GM21717 (cell line): ENCODE measurements around the gene USP32.
"Not testable (repeated sequence)": the region's sequence is repeated elsewhere in the genome, so short reads cannot be mapped to it uniquely, and the experiment has no call there.

Source experiments
- ATAC-seq: cut with Tn5 transposase; IDR thresholded peaks from one replicate; pipeline ENCODE4 v1.9.1; 2021; ENCODE audit warnings: mild to moderate bottlenecking, moderate library complexity; ENCODE audit not compliant: unreplicated experiment

USP32 gene

GRCh38 chr17:60392042-60392844 lies at the start of gene USP32:
TSS of gene USP32 (minus strand) at chr17:60392133. CDS start at chr17:60391939, 194 bp downstream.
- ATAC-seq: peak; percentile 75

GRCh38 chr17:60439501-60439900 lies 47.6 kb upstream of the USP32 start:
- no peak for ATAC-seq

GRCh38 chr17:60436676-60437075 lies 44.7 kb upstream of the USP32 start:
- ATAC-seq: no peak

- ATAC-seq: no peak
Measured at GRCh38 chr17:60435244-60436167, 43.6 kb upstream of the USP32 start.

GRCh38 chr17:60433021-60433997 lies 41.4 kb upstream of the USP32 start:
- ATAC-seq: not testable (repeated sequence)

DNA sequence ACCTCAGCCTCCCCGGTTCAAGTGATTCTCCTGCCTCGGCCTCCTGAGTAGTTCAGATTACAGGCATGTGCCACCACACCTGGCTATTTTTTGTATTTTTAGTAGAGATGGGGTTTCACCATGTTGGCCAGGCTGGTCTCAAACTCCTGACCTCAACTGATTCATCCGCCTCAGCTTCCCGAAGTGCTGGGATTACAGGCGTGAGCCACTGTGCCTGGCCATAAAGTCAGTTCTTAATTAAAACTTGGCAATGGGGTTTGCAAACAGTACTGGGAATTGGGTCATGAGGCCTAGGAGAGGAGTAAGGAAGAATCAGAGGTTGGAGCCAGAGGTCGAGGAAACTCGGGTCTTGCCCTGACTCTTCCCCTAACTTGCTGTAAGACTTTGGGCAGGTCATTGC lies 38.6 kb upstream of the USP32 start:
- not testable (repeated sequence) for ATAC-seq

- ATAC-seq: not testable (repeated sequence)
Measured at GRCh38 chr17:60428491-60428890, 36.6 kb upstream of the USP32 start.

DNA sequence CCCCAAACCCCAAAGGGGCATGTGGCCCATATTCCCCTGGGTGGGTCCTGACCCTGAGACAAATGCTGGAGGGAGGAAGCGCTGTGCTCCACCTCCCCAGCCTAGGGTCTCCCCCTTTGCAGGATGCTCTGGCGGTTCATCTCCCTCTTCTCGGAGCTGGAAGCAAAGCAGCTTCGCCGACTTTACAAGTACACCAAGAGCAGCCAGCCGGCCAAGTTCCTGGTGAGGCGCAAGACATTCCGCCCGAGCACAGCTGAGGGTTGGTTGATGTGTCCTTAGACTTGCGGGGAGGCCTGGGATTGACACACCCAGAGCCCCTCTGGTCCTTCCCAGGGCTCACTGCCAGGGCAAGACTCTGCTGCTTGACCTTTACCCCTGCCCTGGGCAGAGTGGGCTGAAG lies 34.7 kb upstream of the USP32 start:
- ATAC-seq: no peak

DNA sequence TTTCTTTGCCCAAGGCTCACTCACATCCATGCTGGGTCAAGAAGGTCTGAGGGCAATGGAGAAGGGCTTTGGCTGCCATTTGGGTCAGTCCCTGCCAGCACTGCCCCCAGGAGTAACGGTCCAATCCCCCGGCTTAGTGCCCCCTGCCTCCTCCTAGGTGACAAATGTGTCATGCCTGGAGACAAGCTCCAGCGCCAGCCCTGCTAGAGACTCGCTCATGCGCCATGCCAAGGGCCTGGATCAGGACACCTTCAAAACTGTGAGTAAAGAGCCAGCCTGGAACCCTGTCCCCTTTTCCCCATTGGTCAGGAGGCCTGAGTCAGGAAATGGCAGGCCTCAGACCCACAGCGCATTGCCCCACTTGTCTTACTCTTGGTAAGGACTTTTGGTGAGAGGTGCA lies 33.7 kb upstream of the USP32 start:
- ATAC-seq: no peak

DNA sequence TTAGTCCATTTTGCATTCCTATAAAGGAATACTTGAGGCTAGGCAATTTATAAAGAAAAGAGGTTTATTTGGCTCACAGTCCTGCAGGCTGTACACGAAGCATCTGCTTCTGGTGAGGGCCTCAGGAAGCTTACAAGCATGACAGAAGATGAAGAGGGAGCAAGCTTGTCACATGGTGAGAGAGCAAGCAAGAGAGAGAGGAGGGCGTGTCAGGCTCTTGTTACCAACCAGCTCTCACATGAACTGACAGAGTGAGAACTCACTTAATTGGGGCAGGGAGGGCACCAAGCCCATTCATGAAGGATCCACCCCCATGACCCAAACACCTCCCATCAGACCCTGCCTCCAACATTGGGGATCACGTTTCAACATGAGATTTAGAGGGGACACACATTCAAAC lies 31.9 kb upstream of the USP32 start:
- no peak for ATAC-seq

GRCh38 chr17:60422162-60422665 lies 30.3 kb upstream of the USP32 start, which contains the start of gene CHCT1:
TSS of gene CHCT1 (plus strand) at chr17:60422489. CDS start at chr17:60422593, 104 bp downstream.
- no peak for ATAC-seq

DNA sequence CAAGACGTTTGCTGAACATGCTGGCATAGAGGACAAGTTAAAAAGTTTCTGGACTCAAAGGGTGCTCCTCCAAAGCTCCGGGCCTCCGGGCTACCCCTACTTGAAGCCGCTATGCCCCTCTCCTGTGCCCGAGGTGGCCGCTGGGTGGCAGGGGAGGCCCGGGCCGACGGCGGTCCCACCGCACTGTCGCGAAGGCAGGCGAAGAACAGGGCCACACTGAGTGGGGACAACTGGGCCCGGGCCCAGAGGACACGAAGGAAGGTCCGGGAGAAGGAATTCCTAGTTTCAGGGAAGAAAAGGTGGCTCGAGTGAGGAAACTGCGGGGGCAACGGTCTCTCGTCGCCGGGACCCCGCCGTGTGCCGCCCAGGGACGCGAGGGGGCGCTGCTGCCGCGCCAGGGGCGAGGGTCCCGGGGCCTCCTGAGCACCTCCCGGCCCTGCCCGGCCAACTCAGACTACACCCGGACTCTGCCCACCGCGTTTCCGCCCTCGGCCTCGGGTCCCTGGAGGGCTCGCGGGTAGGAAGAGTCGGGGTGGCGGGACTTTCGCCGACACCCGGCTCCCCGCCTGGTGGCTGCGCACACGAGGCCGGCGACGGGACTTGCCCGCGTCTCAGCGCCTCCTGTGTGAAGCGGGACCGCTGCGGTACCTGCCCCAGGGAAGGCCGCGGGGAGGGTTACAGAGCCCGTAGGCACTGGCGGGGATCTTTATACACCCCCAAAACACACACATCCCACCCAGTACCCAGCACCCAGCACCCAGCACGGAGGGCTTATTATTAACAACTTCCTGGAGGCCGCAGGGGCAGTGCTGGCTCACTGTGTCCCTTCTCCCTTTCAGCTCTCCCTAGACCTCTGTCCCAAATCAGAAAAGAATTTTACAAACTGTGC lies 29.6 kb upstream of the USP32 start:
- ATAC-seq: peak; percentile 89

GRCh38 chr17:60419875-60420274 lies 27.9 kb upstream of the USP32 start:
- not testable (repeated sequence) for ATAC-seq

DNA sequence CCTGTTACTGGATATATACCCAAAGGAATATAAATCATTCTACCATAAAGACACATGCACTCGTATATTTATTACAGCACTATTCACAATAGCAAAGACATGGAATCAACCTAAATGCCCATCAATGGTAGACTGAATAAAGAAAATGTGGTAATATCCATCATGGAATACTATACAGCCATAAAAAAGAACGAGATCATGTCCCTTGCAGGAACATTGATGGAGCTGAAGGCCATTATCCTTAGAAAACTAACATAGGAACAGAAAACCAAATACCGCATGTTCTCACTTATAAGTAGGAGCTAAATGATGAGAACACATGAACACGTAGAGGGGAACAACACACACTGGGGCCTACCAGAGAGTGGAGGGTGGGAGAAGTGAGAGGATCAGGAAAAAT lies 27.1 kb upstream of the USP32 start:
- not testable (repeated sequence) for ATAC-seq

DNA sequence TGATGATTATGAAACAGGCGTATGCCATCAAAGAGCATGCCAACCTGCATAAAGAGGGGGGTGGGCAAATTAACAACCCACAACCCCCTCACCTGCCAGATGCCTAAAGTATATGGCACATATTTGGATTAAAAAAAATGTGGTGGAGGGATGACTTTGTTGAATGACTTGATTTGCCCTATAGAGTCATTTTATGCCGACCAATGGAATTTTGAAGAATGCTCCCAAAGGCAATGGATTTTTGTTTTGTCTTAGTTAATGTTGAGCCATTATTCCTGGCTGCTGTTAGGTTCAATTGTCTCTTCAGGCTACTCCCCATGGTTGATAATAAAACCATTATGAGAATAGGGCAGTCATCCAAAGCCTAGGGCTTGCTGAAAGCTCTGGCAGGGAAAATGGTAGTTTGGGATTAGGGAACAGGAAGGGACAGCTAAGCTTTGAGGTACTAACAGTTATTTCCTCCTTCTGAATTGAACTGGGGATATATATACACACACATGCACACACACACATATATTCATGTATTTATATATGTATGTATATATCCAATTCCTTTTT lies 24.5 kb upstream of the USP32 start:
- no peak for ATAC-seq

DNA sequence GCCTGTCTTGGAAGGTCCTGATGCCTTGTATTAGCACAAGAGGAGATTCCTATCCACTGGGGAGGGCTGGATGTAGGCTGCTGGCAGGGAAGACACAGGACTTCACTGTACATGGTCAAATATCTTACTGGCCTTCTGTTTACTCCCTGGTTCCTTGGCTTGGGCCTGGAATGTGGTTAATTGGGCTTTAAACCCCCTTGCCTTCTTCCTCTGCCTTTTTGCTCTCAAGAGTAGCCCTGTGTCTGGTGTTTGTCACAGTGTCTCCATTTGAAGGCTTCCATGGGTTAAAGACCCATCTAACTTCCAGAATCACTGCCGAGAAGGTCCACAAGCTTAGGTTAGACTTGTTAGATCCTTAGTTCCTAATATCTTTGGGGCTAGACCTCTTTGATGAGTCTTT lies 23.2 kb upstream of the USP32 start:
- ATAC-seq: no peak

DNA sequence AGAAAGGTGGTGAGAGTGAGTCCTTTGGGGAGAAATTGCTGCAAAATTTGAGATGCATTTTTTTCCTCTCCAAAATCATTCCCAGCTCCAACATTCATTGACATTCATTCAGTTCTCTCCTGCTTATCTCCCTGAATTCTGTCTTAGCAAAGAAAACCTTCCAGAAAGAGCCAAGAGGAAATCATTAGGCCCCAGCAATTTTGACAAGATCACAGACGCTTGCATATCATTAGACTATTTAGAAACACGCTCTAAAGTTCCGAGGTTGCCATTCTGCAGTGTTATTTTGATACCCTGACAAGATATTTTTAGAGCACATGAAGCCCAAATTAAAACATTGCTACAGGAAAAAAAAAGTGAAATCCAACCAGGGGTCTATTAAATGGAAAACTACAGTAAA lies 20.8 kb upstream of the USP32 start:
- ATAC-seq: no peak

GRCh38 chr17:60410001-60410400 lies 18.1 kb upstream of the USP32 start:
- ATAC-seq: no peak

GRCh38 chr17:60406887-60407286 lies 15.0 kb upstream of the USP32 start:
- no peak for ATAC-seq
